IPS-NIHi7 (cell line): ENCODE results near the gene SLC37A3.

Source experiments
- DNase-seq: peaks from one replicate; pipeline ENCODE4 v3.0.0; 2012; ENCODE audit warnings: mixed read lengths; ENCODE audit errors: extremely low spot score

Gene SLC37A3

DNA sequence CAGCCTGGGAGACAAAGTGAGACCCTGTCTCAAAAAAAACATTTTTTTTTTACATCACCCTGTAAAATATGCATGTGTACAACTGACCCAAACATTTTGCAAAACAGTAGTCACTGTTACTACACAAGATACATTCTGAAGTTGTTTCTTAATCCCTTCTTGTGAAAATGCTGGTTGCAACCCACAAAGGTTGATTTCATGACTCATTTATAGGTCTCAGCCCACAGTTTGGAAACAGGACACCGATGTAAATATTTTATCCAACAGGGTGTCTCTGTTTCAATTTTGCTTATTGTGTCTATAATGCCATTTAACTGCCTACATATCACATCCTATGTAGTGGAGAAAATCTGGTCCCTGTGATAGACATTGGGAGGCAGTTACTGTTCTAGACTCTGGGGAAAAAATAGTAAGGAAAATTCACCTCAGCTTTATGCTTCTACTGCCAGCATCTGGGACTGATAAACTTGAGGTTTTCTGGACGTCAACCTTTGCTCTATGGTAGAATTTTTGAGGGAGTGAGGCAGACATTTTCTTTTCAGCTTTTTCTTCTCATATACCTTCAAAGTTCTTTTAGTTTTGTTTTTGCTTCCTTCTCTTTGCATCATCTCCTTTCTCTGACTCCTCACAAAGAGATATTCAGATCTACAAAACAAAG is 4.0 kb upstream of the SLC37A3 start:
- no peak for DNase-seq

DNA sequence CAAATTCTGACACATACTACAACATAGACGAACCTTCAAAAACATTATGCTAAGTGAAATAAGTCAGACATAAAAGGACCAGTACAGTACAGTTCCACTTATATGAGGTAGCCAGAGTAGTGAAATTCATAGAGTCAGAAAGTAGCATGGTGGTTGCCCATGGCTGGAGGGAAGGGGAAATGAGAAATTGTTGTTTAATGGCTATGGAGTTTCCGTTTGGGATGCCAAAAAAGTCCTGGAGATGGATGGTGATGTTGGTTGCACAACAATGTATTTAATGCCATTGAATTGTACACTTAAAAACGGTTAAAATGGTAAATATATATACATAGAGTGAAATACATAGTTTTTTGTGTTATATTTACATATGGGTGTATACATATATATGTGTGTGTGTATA is 2.1 kb upstream of the SLC37A3 start:
- no peak for DNase-seq

GRCh38 chr7:140398821-140399220 is 491 bp upstream of the SLC37A3 start:
- no peak for DNase-seq

DNA sequence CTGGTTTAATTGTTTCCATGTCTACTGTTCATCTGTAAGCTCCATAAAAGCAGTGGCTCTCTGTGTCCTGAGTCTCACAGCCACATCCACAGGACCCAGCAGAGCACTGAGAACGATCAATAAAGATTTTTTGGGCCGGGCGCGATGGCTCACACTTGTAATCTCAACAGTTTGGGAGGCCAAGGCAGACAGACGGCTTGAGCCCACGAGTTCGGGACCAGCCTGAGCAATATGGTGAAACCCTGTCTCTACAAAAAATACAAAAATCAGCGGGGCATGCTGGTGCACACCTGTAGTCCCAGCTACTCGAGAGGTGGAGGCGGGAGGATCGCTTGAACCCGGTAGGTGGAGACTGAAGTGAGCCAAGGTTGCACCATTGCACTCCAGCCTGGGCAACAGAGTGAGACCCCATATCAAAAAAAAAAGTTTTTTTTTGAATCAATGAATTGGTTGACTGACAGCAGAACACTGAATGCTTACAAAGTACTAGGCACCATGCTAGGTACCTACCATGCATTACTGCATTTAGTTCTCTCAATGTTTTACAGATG is 4.5 kb downstream of the SLC37A3 start:
- no peak for DNase-seq

DNA sequence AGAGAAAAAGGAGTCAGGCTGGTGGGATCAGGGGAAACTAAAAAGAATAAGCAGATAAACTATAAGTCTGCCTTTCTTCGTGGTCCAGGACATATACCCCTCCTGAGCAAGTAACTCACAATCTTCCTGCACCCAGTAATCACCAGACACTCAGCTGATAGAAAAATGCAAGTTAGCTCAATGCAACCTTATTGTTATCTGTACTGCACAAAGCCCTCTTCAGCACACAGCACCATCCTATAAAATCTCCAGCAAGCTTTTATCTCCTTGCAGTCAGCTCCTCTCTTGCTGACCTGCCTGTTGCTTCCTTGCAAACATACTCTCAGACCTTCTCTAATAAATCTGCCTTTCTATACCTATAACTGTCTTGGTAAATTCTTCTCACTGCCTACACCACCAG is 6.7 kb downstream of the SLC37A3 start:
- no peak for DNase-seq

- no peak for DNase-seq
Measured at GRCh38 chr7:140390466-140391190, 7.7 kb downstream of the SLC37A3 start.

DNA sequence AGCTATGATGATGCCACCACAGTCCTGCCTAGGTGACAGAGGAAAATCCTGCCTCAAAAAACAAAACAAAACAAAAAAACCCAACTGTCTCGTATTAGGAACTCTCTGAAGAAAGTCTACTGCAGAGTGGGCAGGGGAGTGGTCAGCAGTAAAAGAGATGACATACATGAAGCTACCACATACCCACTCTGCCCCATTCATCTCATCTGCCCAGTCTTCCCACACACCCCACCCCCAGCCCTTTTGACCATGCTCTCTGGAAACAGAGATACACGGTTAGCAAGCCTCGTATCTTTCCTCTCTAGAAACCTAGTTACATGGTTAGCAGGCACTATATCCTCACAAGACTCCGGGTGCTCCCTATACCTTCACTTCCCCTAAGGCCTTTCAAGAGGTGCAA is 8.3 kb downstream of the SLC37A3 start:
- no peak for DNase-seq

- DNase-seq: no peak
Measured at GRCh38 chr7:140389445-140389844, 8.9 kb downstream of the SLC37A3 start.

- DNase-seq: no peak
Measured at GRCh38 chr7:140384894-140385545, 13.3 kb downstream of the SLC37A3 start.

- DNase-seq: no peak
Measured at GRCh38 chr7:140383954-140384713, 14.2 kb downstream of the SLC37A3 start.

- DNase-seq: no peak
Measured at GRCh38 chr7:140375892-140376730, 22.2 kb downstream of the SLC37A3 start.

GRCh38 chr7:140375323-140375722 is 23.0 kb downstream of the SLC37A3 start:
- no peak for DNase-seq

DNA sequence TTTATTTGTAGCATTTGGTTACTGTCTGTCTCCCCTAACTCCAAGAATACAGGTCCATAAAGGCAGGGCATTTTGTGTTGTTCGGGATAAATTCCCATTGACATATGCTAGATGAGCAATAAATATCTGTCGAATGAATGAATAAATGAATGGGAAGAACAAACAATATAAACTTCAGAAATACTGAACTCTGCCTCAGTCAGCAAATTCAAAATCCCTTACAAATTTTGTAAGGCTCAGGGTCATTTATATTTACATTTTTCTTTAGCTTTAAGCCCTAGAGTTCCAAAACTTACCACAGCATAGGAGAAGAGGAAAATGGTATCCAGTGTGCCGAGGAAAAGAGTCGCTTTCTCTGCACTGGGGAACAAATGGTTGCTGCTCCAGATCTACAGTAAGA is 29.0 kb downstream of the SLC37A3 start:
- DNase-seq: no peak

- no peak for DNase-seq
Measured at GRCh38 chr7:140367528-140367927, 30.8 kb downstream of the SLC37A3 start.

DNA sequence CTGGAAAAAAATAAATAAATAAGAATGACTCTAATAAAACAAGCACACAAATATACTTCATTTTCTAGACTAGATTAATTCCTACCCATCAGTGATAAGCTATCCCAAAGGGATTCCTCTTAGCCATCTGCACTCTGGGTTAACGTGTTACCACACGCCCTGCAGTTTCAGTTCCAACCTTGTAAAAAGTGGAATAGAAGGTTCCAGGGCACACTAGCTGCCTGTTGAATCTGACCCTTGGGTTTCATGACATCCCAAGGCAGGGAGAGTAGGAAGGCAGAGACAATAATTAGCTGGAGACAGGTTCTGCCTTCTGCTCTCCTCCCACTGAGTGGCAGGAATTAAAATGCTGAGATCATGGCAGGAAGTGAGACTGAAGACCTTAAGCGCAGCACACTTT is 33.5 kb downstream of the SLC37A3 start:
- no peak for DNase-seq

DNA sequence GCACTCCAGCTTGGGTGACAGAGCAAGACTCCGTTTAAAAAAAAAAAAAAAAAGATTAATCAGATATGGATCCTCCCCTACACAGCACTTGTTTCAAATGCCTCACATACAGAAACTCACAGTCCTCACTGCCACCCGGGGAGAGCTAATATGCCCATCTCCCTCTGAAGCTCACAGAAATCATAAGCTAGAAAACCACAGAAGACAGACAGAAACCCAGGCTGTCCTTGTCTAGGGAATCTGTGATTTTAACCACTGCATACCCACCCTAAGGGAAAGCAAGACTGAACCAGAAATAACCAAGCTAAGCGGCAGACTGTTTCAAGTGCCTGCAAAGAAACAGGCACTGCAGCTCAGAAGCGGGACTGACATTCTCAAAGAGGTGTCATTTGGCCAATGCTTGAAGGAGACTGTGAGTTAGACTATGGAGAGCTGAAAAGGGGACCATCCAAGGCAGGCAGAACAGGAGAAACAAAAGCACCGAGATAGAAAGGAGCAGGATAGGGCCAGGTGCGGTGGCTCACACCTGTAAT is 37.6 kb downstream of the SLC37A3 start:
- no peak for DNase-seq

GRCh38 chr7:140358412-140359051 is 39.8 kb downstream of the SLC37A3 start:
- no peak for DNase-seq

- DNase-seq: no peak
Measured at GRCh38 chr7:140358024-140358411, 40.3 kb downstream of the SLC37A3 start.

GRCh38 chr7:140350056-140350455 is 48.3 kb downstream of the SLC37A3 start:
- DNase-seq: no peak

DNA sequence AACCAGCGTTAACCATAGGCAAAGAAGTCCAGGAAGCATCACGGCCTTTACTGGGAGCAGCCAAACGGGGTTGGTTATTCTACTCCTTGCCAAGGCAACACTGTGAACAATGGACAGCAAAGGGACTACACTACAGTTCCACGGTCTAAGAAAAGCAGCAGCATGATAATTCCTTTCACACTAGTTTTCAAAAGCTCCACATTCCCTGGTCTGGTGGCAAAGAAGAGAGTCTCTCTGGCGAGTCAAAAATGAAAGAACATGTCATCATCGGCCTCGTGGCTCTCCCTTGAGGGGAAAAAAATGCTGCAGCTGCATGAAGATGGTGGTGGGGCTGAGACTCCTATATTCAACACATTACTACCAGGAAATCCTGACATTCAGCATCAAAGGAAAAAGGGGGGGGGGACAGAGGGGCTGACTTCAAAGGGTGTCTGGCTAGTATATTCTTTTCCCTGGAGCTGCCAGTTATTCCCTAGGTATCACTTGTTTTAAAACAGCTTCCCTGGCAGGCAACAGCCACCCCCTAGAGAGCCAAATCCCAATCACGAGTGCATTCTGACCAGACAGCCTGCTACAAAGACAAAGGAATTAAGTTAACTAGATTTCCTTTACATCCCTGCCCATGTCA is 49.1 kb downstream of the SLC37A3 start:
- no peak for DNase-seq
